SK-MEL-5 (cell line): ENCODE data around the gene GLP2R. TPM values are rescaled to one million over a fixed set of nuclear protein-coding genes. Genes with fewer than 3 reads are reported as not detected.

ENCODE experiments used
- DNase-seq: peaks from one replicate; pipeline ENCODE4 v3.0.0-alpha.2; 2016; ENCODE audit warnings: low read depth, low spot score
- in situ Hi-C: cut with HindIII; loops from 2 replicates; pipeline ENCODE4 v1.10.0; 2016; ENCODE audit warnings: low sequenced_read_pairs, high pct_unique_total_duplicates, low pct_unique_long_range_greater_than_20kb
- total RNA-seq: library from RNA; depleted of rRNA; stranded (reverse); fragments of >200 nt; shearing (Covaris generic); gene quantifications from 2 replicates; pipeline ENCODE4 v1.2.3, GENCODE V29; 2014

GLP2R gene
- total RNA-seq, 1 experiment from 2014 or later = not detected

DNA sequence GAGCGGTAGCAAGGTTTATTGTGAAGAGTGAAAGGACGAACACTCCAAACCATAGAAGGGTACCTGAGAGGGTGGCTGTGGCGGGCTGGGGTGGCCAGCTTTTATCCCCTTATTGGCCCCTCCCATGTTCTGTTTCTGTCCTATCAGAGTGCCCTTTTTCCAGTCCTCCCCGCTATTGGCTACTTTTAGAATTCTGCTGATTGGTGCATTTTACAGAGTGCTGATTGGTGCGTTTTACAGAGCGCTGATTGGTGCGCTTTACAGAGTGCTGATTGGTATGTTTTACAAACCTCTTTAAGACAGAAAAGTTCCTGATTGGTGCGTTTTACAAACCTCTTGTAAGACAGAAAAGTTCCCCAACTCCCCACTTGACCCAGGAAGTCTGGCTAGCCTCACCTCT lies 16.3 kb upstream of the GLP2R start:
- in situ Hi-C loops = no loop called here
- DNase-seq = no peak

DNA sequence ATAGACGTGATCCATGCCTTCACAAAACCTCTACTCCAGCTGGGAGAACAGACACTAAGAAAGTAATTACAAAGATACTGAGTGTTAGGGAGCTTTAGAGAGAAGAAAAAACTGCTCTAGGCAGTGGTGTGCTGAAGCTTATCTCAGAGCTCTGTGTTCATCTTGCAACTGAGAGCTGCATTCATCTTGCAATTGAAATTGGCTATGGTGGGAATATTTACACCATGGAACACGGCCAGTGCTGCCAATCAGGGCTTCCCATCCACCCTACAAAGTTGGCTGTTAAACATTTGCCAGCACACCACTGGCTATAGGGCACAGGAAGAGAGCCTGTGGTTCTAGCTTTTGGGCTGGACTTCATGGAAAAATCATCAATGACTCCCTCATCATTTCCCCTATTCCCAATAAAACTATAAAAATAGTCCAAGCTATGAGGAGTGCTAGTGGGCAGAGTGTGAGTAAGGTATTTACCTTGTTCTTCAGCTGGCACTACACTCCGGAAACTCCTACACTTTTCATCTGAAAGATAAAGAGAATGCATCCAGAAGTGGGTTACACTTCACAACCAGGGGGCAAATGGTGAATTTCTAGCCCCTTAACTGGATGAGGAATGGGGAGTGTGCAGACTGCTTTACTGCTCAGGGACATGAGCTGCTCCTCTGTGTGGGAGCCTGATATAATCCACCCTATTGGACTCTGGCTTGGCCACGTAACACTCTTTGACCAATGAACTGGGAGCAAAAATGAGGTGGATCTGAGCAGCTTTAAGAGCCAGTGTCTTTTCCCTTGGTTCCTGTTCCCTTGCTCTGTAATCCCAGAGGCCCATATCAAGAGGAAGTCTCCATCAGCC lies 15.4 kb upstream of the GLP2R start:
- DNase-seq = no peak
- in situ Hi-C loops = no loop called here

DNA sequence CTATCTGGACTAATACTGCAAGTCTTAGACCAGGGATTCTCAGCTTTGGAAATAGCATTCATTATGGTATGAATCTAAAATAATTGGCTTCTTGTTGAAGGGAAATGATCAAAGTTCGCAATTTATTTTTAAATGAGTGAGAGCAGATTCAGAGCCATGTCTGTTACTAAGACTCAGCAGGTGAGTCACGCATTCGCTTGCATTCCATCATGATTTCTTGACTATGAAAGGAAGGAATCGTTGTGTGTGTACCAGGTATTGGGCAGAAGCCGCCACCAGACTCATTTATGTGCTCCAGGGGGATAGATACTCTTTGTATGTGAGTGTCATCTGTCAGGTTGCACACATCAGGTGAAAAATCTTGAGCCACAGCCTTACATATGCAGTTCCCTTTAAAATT lies 14.6 kb upstream of the GLP2R start:
- in situ Hi-C loops = no loop called here

DNA sequence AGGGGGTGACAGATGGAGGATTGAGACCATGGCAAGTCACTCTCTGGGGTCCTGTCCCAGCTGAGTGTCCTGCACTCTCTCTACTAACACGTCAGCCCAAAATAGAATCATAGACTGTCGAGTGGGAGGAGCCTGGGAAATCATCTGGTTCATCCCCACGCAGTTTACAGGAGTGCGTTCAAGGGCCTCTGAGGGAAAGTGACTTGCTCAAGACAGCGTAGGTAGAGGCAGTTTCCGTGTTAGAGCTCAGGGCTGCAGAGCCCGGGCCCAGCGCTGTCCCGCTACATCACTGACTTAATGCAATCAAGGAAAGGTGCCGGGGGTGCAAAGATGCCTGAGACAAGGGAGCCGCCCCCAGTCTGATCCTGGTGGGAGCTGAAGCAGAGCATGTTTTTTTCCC lies 14.2 kb upstream of the GLP2R start:
- in situ Hi-C loops = no loop called here
- DNase-seq = no peak

More for the DNA sequence above, 14.6 kb upstream of the GLP2R start:
- DNase-seq = no peak

DNA sequence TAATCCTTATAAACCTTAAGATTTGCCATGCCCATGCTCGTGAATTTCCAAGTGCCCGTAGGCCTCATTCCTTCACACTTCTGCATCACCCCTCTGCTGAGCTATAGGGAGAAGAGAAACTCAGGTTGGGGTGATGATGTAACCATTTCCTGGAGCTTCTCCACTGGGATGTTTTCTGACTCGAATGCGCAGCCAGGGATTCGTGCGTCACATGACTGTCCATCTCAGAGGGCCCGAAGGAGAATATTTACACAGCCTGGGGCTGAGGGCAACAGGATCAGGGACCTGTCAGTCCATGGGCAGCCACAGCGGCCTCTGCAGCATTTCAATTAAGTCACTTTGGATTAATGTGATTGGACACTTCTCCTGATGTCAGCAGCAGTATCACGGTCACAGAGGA lies 12.6 kb upstream of the GLP2R start:
- no peak for DNase-seq
- in situ Hi-C loops = no loop called here

DNA sequence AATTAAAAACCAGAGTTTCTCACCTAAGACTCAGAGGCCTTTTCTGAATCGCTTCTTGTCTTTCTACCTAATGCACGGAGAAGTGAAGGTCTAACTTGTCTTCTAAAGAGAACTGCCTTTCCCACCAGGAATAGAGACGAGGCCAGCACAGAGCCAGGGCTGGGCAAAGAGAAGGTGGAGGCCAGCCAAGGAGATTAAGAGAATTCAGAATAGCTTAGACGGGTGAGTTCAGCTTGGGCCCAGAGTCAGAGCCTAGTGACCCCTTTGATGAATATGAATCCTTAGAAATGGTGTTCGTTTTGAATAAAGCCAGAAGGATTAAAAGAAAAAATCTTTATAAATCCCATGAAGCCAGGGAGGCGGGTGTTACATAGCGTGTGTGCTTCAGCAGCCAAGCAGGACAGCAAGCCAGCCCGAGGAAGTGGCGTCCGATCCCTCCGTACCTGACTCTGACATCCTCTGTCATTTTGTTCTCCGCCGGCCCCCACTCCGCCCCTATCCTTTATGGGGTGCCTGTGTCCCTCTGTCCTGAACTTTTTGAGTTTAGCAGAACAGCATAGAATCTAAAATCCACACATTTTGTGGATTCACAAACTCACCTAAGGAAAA lies 11.3 kb upstream of the GLP2R start:
- in situ Hi-C loops = no loop called here
- DNase-seq = no peak

DNA sequence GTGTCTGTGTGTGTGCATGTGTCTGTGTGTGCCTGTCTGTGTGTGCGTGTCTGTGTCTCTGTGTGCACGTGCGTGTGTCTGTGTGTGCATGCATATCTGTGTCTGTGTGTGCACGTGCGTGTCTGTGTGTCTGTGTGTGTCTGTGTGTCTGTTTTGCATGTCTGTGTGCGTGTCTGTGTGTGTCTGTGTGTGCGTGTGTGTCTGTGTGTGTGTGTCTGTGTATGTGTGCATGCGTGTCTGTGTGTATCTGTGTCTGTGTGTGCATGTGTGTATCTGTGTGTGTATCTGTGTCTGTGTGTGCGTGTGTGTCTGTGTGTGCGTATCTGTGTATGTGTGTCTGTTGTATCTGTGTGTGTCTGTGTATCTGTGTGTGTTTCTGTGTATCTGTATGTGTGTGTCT lies 9.3 kb upstream of the GLP2R start:
- DNase-seq = no peak
- in situ Hi-C loops = no loop called here

DNA sequence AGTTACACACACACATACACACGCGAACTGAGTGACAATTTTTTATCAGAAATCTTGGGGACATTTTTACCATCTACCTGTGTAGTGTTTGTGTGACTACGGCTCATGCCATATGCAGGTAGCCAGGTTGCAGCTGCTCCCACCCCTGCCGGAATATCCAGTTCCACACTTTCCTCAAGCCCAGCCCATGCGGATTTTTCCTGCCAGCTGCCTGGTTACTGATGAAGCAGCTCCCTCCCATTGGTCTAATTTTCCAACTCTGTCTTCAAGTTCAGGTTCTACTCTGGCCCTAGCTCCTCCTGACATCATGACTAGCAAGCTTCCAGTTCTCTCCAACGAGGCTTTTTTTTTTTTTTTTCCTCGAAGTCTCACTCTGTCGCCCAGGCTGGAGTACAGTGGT lies 8.6 kb upstream of the GLP2R start:
- in situ Hi-C loops = no loop called here
- peak; percentile 87 for DNase-seq

DNA sequence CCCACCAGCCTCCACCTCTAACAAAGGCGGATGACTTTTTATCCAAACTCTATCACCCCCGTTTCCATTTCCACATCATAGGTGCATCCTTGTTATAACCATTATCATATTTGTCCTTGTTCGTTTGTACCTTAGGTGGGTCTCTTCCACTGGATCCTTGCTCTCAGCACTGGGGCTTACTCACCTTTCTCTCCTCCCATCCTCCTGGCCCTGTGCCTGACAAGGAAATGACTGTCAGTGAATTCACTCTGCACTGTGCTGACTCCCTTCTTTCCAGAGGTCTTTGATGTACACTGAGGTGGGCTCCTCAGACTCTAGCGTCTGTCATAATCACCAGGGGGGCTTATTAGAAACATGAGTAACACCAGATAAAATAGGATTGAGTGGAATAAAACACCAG lies 7.0 kb upstream of the GLP2R start:
- no peak for DNase-seq
- in situ Hi-C loops = no loop called here

DNA sequence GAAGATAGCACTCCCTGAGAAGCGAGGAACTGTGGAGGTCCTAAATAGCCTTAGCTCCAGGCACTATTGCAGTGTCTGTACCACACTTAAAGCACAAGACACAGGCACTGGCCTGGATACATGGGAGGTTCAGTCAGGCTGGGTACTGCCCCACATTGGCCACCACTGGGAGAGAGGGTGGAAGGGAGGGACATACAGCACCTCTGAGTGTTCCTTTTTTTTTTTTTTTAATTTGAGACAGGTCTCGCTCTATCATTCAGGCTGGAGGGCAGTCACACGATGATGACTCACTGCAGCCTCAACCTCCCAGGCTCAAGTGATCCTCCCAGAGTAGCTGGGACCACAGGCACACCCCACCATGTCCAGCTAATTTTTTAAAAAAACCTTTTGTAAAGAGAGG lies 5.3 kb upstream of the GLP2R start:
- in situ Hi-C loops = no loop called here
- DNase-seq = peak; percentile 38

DNA sequence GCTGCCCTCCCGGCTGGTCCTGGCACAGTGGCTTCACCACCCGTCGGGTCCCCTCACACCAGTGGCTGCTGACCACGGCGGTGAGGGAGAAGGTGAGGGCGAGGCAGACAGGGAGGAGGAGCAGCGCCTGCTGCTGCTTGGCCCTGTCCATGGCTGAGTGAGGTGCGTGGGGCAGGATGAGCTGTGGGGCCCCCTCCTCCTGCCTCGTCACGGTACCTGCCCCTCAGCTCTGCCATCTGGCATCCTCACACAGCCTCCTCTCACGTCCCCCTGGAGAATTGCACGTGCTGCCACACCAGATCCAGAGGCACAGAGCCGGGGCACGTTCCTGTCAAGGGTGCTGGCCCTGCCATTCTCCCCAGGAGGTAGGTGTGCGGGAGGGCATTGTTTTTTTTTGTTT lies 3.8 kb upstream of the GLP2R start, which contains the start of gene GSG1L2:
Gene GSG1L2 (minus strand): TSS at position 159 of the 400 bp plus-strand sequence. CDS start 8 bp downstream, at position 151.
- in situ Hi-C loops = no loop called here
- DNase-seq = no peak

DNA sequence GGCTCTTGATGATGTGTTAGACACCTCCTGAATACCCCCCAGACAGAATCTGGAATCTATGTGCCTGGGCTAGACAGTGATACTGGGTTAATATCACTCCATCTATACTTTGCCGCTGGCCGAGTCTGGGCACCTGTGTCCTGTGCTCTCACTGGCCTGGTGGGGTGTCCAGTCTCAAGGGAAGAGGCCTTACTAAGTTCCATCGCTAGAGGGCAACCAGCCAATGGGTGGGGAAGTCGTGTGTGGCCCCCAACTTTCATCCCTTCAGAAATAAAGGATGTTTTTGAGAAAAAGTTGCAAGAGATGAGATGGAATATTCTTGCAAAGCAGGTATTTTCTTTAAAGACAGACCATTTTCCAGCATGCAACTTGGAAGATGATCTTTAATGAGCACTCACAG lies 1.6 kb upstream of the GLP2R start:
- in situ Hi-C loops = no loop called here
- peak; percentile 23 for DNase-seq

DNA sequence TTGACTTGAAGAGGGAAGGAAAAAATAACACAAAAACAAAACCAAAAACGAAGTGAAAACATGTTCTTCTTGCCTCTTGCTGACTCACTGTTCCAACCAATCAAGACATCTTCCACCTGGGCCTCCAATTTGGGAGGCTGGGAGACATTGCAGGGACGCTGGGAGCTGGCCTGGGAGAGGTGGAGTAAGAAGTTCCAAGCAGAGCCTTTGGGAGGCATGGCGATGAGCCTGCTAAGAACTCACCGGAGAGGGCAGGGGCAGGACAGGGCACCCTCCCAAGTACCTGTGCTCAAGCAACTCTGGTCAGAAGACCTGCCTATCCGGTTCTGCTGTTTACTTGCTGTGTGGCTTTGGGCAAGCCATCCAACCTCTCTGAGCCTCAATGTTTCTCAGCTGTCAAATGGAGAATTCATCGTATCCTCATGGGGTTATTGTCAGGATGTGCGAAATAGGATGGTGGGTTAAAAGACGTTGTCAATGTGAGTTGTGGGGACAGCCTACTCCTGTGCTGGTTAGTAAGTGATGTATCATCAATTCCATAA lies 856 bp upstream of the GLP2R start:
- in situ Hi-C loops = no loop called here
- no peak for DNase-seq

DNA sequence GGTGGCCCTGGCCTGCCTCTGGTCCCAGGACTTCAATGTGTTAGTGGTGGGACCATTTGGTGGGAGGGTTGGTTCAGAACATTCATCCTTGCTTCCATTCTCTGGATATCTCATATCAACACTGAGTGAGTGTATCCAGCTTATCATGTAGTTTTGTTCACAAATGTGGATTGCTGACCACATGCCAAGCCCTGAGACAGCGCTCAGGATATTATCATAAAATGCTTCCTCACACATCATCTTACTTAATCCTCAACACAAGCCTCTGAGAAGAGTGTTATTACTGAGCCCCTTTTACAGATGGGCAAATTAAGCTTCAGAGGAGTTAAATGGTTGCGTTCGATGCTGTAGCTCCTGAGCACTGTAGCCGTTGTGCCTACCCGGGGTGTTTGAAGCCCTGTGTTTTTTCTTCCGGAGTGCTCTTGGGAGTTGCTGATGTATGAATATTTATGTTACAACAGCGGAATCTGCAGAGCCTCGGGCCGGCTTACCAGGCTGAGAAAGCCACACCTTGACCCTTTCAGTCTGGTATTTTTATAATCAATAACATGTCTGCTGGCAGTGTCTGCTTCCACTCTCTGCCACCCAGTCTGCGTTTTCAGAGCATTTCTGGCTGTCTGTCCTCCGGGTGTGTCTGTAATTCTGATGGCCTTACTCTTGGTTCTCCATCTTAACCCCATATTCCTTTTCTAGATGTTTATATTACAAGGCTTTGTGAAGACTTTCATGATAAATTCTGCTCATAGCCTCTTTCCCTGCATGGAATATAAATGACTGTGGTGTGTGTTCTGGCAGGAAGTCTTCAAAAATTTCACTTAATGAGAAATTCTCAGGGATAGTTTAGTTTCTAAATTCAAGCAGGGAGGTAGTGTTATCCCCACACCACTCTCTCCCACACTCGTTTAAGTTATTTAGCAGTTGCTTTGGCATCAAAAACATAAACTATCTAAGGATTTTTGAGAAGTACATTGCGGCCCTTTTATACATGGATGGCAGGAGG lies 2.9 kb downstream of the GLP2R start:
- in situ Hi-C loops = no loop called here
- no peak for DNase-seq

DNA sequence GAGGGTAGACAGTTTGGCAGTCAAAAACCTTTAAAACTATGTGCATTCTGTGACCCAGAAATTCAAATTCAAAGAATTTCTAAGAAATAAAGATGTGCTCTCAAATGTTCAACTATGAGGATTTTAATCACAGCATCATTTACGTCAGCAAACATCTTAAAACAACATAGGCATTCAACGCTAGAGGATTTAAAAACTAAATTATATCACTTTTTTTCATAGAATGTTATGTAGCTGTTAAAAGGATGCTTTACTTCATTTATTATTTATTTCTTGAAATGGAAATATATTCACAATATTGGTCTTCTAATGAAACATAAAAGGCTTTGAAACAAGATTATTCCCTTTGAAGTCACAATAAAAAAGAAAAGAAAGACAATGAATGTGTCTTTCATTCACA lies 3.6 kb downstream of the GLP2R start:
- in situ Hi-C loops = no loop called here
- peak; percentile 50 for DNase-seq

DNA sequence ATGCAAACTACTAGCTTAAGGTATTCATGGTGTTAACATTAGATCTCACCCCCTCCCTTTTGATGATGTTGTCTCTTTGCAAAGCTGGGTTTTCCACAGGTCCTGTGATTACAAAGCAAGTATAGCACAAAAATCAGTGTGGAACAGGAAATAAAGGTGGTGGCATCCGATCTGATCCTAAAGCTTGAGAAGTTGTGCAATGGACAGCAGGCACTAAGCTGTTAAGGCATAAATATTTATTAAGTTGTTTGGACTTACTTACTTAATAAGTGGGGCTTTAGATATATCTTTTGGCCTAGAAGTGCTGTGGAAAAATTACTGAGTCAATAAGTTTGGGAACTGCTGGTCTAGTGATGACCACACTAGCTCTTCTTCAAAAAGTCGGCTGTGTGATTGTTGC lies 5.0 kb downstream of the GLP2R start:
- DNase-seq = no peak
- in situ Hi-C loops = no loop called here

DNA sequence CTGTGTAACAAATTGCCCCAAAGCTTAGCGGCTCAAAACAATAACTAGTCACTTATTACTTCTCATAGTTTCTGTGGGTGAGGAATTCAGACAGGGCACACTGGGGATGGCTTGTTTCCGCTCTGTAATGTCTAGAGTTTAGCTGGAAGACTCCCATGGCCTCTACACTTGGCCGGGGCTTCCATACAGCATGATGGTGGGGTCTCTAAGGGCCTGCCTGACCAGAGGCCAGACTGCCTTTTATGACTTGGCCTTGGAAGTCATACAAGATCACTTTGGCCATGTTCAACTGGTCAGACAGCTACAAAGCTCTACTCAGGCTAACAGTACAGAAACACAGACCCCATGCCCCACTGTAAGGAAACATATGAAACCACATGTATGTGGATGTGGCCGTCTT lies 8.2 kb downstream of the GLP2R start:
- in situ Hi-C loops = no loop called here
- no peak for DNase-seq
